GM23338 (cell line): ENCODE results near the gene C3orf70. TPM values are rescaled to one million over a fixed set of nuclear protein-coding genes. Genes with fewer than 3 reads are reported as not detected.

Source experiments
- ATAC-seq: fragments of 200-7000 bp; cut with Tn5 transposase; 3 replicates; pipeline ENCODE4 v1.9.1; 2020
- DNase-seq: peaks from one replicate; pipeline ENCODE4 v3.0.0-alpha.2; 2015; ENCODE audit warnings: low spot score
- H2AFZ ChIP-seq: fragments of 200-600 bp; sonication (generic); 2 replicates; pipeline ENCODE4 v1.8.0; 2016; ENCODE audit warnings: antibody characterized with exemption, mild to moderate bottlenecking, moderate library complexity
- H3F3A ChIP-seq: fragments of 200-600 bp; sonication (generic); replicated peaks from 2 replicates; pipeline ENCODE4 v1.8.0; 2017; ENCODE audit warnings: antibody characterized with exemption, mixed run types, low read depth
- H3K27ac ChIP-seq: fragments of 200-600 bp; sonication (generic); 2 replicates; pipeline ENCODE4 v1.6.1; 2016; ENCODE audit warnings: low read depth
- H3K27me3 ChIP-seq: fragments of 200-600 bp; sonication (generic); 2 replicates; pipeline ENCODE4 v1.8.0; 2016; ENCODE audit warnings: mild to moderate bottlenecking, mixed run types, moderate library complexity; ENCODE audit not compliant: insufficient read depth
- H3K36me3 ChIP-seq: fragments of 200-600 bp; sonication (generic); 2 replicates; pipeline ENCODE4 v1.8.0; 2016; ENCODE audit warnings: mild to moderate bottlenecking; ENCODE audit not compliant: insufficient read depth
- H3K4me1 ChIP-seq: fragments of 200-600 bp; sonication (generic); 2 replicates; pipeline ENCODE4 v1.8.0; 2016; ENCODE audit warnings: mild to moderate bottlenecking, moderate library complexity; ENCODE audit not compliant: insufficient read depth
- H3K4me2 ChIP-seq: fragments of 200-600 bp; sonication (generic); 2 replicates; pipeline ENCODE4 v1.7.1; 2017; ENCODE audit warnings: mixed run types
- H3K4me3 ChIP-seq: fragments of 200-600 bp; sonication (generic); 2 replicates; pipeline ENCODE4 v1.6.1; 2016; ENCODE audit warnings: mixed run types
- H3K79me2 ChIP-seq: fragments of 200-600 bp; sonication (generic); replicated peaks from 2 replicates; pipeline ENCODE4 v1.8.0; 2017; ENCODE audit warnings: mild to moderate bottlenecking; ENCODE audit not compliant: insufficient read depth
- H3K9me2 ChIP-seq: fragments of 200-600 bp; sonication (generic); 2 replicates; pipeline ENCODE4 v1.8.0; 2017; ENCODE audit not compliant: insufficient read depth
- H4K20me1 ChIP-seq: fragments of 200-600 bp; sonication (generic); replicated peaks from 2 replicates; pipeline ENCODE4 v1.8.0; 2017; ENCODE audit warnings: mild to moderate bottlenecking; ENCODE audit not compliant: insufficient read depth
- H3K27ac Mint-ChIP-seq: 2 replicates; pipeline ENCODE4 v1.8.0; 2020; ENCODE audit warnings: inconsistent platforms, mild to moderate bottlenecking, moderate library complexity, mixed read lengths
- H3K27me3 Mint-ChIP-seq: 3 replicates; pipeline ENCODE4 v1.8.0; 2022; ENCODE audit warnings: low read depth, mild to moderate bottlenecking, moderate library complexity, mixed read lengths, inconsistent platforms; ENCODE audit not compliant: insufficient read depth, poor library complexity
- H3K36me3 Mint-ChIP-seq: 3 replicates; pipeline ENCODE4 v1.8.0; 2021; ENCODE audit warnings: low read depth, mild to moderate bottlenecking, inconsistent platforms, moderate library complexity, mixed read lengths
- H3K4me1 Mint-ChIP-seq: 3 replicates; pipeline ENCODE4 v1.8.0; 2020; ENCODE audit warnings: mild to moderate bottlenecking, inconsistent platforms, mixed read lengths
- H3K4me3 Mint-ChIP-seq: 3 replicates; pipeline ENCODE4 v1.8.0; 2021; ENCODE audit warnings: moderate library complexity, mild to moderate bottlenecking, inconsistent platforms, mixed read lengths
- H3K9me3 Mint-ChIP-seq: 3 replicates; pipeline ENCODE4 v1.8.0; 2020; ENCODE audit warnings: moderate library complexity, mild to moderate bottlenecking, inconsistent platforms, mixed read lengths
- JUNB ChIP-seq: IDR thresholded peaks from one replicate; pipeline ENCODE4 v1.6.1; 2016; ENCODE audit warnings: antibody characterized with exemption; ENCODE audit not compliant: unreplicated experiment
- POLR2AphosphoS5 ChIP-seq: IDR thresholded peaks from 2 replicates; pipeline ENCODE4 v1.6.1; 2016; ENCODE audit warnings: antibody characterized with exemption, low read depth
- polyA plus RNA-seq: library from polyadenylated mRNA; unstranded; fragments of >200 nt; fragmentation: Nextera tagmentation; extraction: Ambion mirVana; gene quantifications from 2 replicates; pipeline ENCODE4 v1.2.1, GENCODE V29; 2016
- total RNA-seq: library from RNA; depleted of rRNA; stranded (reverse); fragments of >200 nt; shearing (Covaris generic); gene quantifications from 2 replicates; pipeline ENCODE4 v1.2.3, GENCODE V29; 2014
- TF ChIP-seq, protein P1 (sequence below): IDR thresholded peaks from one replicate; pipeline ENCODE4 v1.6.1; 2018; ENCODE audit warnings: antibody characterized with exemption; ENCODE audit not compliant: unreplicated experiment
- TF ChIP-seq, protein P2 (sequence below): fragments of 250-450 bp; sonication (Bioruptor Pico); IDR thresholded peaks from 2 replicates; pipeline ENCODE4 v1.5.0; 2020; ENCODE audit warnings: mild to moderate bottlenecking, moderate library complexity
- TF ChIP-seq, protein P3 (sequence below), 2 experiments: fragments of 200-600 bp in 1 of 2; sonication (generic) in 1 of 2; conservative IDR thresholded peaks; 2 replicates each; pipeline versions ENCODE4 v1.5.1 to v1.6.1; 2016 to 2017; ENCODE audit warnings: antibody characterized with exemption in 2 of 2, low read depth in 2 of 2, mild to moderate bottlenecking in 2 of 2, moderate library complexity in 1 of 2

Gene C3orf70
- total and polyA plus RNA-seq, 2 experiments from 2014 or later: 0.45 to 1.5 TPM

DNA sequence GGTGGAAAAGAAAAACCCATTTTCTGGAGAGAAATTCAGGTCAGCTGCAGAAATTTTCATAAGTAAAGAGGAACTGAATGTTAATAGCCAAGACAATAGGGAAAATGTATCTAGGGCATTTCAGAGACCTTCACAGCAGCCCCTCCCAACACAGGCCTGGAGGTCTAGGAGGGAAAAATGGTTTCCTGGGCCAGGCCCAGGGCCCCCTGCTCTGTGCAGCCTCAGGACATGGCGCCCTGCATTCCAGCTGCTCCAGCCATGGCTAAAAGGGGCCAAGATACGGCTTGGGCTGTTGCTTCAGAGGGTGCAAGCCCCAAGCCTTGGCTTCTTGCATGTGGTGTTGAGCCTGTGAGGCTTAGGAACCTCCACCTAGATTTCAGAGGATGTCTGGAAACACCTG, 92.2 kb downstream of the C3orf70 start:
- no peaks in the 10 kb centered on the region for H3F3A ChIP-seq
- Mint-ChIP-seq H3K27me3 (peaks cover 1% of the 10 kb centered on the region), H3K4me1 (no peaks in the 10 kb centered on the region), H3K27ac (no peak overlapping the region), H3K9me3 (peaks cover 41% of the 10 kb centered on the region), H3K4me3 (no peak overlapping the region), H3K36me3 (peaks cover 32% of the 10 kb centered on the region)
- DNase-seq (no peak), ATAC-seq (no peak)
- no peaks in the 10 kb centered on the region for H4K20me1 ChIP-seq
- H3K4me1 ChIP-seq: no peaks in the 10 kb centered on the region
- H3K36me3 ChIP-seq: peaks cover 6% of the 10 kb centered on the region; the same call in 1 of the 2 replicates
- no peak overlapping the region for H3K4me2 ChIP-seq
- H3K4me3 ChIP-seq: no peak overlapping the region
- no peak for TF ChIP-seq POLR2AphosphoS5
- TF ChIP-seq, protein P1, sequence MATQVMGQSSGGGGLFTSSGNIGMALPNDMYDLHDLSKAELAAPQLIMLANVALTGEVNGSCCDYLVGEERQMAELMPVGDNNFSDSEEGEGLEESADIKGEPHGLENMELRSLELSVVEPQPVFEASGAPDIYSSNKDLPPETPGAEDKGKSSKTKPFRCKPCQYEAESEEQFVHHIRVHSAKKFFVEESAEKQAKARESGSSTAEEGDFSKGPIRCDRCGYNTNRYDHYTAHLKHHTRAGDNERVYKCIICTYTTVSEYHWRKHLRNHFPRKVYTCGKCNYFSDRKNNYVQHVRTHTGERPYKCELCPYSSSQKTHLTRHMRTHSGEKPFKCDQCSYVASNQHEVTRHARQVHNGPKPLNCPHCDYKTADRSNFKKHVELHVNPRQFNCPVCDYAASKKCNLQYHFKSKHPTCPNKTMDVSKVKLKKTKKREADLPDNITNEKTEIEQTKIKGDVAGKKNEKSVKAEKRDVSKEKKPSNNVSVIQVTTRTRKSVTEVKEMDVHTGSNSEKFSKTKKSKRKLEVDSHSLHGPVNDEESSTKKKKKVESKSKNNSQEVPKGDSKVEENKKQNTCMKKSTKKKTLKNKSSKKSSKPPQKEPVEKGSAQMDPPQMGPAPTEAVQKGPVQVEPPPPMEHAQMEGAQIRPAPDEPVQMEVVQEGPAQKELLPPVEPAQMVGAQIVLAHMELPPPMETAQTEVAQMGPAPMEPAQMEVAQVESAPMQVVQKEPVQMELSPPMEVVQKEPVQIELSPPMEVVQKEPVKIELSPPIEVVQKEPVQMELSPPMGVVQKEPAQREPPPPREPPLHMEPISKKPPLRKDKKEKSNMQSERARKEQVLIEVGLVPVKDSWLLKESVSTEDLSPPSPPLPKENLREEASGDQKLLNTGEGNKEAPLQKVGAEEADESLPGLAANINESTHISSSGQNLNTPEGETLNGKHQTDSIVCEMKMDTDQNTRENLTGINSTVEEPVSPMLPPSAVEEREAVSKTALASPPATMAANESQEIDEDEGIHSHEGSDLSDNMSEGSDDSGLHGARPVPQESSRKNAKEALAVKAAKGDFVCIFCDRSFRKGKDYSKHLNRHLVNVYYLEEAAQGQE: no peak
- TF ChIP-seq, protein P2, sequence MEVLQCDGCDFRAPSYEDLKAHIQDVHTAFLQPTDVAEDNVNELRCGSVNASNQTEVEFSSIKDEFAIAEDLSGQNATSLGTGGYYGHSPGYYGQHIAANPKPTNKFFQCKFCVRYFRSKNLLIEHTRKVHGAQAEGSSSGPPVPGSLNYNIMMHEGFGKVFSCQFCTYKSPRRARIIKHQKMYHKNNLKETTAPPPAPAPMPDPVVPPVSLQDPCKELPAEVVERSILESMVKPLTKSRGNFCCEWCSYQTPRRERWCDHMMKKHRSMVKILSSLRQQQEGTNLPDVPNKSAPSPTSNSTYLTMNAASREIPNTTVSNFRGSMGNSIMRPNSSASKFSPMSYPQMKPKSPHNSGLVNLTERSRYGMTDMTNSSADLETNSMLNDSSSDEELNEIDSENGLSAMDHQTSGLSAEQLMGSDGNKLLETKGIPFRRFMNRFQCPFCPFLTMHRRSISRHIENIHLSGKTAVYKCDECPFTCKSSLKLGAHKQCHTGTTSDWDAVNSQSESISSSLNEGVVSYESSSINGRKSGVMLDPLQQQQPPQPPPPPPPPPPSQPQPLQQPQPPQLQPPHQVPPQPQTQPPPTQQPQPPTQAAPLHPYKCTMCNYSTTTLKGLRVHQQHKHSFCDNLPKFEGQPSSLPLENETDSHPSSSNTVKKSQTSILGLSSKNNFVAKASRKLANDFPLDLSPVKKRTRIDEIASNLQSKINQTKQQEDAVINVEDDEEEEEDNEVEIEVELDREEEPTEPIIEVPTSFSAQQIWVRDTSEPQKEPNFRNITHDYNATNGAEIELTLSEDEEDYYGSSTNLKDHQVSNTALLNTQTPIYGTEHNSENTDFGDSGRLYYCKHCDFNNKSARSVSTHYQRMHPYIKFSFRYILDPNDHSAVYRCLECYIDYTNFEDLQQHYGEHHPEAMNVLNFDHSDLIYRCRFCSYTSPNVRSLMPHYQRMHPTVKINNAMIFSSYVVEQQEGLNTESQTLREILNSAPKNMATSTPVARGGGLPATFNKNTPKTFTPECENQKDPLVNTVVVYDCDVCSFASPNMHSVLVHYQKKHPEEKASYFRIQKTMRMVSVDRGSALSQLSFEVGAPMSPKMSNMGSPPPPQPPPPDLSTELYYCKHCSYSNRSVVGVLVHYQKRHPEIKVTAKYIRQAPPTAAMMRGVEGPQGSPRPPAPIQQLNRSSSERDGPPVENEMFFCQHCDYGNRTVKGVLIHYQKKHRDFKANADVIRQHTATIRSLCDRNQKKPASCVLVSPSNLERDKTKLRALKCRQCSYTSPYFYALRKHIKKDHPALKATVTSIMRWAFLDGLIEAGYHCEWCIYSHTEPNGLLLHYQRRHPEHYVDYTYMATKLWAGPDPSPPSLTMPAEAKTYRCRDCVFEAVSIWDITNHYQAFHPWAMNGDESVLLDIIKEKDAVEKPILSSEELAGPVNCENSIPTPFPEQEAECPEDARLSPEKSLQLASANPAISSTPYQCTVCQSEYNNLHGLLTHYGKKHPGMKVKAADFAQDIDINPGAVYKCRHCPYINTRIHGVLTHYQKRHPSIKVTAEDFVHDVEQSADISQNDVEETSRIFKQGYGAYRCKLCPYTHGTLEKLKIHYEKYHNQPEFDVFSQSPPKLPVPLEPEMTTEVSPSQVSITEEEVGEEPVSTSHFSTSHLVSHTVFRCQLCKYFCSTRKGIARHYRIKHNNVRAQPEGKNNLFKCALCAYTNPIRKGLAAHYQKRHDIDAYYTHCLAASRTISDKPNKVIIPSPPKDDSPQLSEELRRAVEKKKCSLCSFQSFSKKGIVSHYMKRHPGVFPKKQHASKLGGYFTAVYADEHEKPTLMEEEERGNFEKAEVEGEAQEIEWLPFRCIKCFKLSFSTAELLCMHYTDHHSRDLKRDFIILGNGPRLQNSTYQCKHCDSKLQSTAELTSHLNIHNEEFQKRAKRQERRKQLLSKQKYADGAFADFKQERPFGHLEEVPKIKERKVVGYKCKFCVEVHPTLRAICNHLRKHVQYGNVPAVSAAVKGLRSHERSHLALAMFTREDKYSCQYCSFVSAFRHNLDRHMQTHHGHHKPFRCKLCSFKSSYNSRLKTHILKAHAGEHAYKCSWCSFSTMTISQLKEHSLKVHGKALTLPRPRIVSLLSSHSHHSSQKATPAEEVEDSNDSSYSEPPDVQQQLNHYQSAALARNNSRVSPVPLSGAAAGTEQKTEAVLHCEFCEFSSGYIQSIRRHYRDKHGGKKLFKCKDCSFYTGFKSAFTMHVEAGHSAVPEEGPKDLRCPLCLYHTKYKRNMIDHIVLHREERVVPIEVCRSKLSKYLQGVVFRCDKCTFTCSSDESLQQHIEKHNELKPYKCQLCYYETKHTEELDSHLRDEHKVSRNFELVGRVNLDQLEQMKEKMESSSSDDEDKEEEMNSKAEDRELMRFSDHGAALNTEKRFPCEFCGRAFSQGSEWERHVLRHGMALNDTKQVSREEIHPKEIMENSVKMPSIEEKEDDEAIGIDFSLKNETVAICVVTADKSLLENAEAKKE (CRISPR knock-in tag): no peak
- TF ChIP-seq, protein P3, sequence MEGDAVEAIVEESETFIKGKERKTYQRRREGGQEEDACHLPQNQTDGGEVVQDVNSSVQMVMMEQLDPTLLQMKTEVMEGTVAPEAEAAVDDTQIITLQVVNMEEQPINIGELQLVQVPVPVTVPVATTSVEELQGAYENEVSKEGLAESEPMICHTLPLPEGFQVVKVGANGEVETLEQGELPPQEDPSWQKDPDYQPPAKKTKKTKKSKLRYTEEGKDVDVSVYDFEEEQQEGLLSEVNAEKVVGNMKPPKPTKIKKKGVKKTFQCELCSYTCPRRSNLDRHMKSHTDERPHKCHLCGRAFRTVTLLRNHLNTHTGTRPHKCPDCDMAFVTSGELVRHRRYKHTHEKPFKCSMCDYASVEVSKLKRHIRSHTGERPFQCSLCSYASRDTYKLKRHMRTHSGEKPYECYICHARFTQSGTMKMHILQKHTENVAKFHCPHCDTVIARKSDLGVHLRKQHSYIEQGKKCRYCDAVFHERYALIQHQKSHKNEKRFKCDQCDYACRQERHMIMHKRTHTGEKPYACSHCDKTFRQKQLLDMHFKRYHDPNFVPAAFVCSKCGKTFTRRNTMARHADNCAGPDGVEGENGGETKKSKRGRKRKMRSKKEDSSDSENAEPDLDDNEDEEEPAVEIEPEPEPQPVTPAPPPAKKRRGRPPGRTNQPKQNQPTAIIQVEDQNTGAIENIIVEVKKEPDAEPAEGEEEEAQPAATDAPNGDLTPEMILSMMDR (conservative IDR thresholded peaks at IDR 0.05; ENCODE audit: low read depth in 2 of 2): no peak
- TF ChIP-seq JUNB: no peak
- no peaks in the 10 kb centered on the region for H3K9me2 ChIP-seq
- H3K79me2 ChIP-seq: no peaks in the 10 kb centered on the region
- no peak overlapping the region for H2AFZ ChIP-seq
- no peak overlapping the region for H3K27ac ChIP-seq
- H3K27me3 ChIP-seq: no peaks in the 10 kb centered on the region
